ENCODE data around the gene MCF2L.
"Not testable (repeated sequence)": the region's sequence is repeated elsewhere in the genome, so short reads cannot be mapped to it uniquely, and the experiment has no call there.

Gene MCF2L

GRCh38 chr13:112934078-112934477, 34.9 kb upstream of the MCF2L start:
- no peaks in the 10 kb centered on the region for H3K9me2 ChIP-seq (replicated peaks; ENCODE audit: insufficient read depth, low read length)
- no peaks in the 10 kb centered on the region for H3K36me3 ChIP-seq (ENCODE audit: low read length)
- H3K9ac ChIP-seq (ENCODE audit: low read length), result no peak overlapping the region
- H3K4me2 ChIP-seq (ENCODE audit: low read depth, low read length, poor library complexity, severe bottlenecking), result no peak overlapping the region
- no peaks in the 10 kb centered on the region for H3F3A ChIP-seq (ENCODE audit: insufficient read depth)
- H3K79me2 ChIP-seq (ENCODE audit: insufficient read depth, low read length), result no peaks in the 10 kb centered on the region
- H3K27me3 ChIP-seq (ENCODE audit: low read length), result no peaks in the 10 kb centered on the region
- H3K27ac ChIP-seq (ENCODE audit: low read depth, low read length), result no peak overlapping the region
- no peaks in the 10 kb centered on the region for H4K20me1 ChIP-seq (ENCODE audit: low read depth, low read length)
- no peaks in the 10 kb centered on the region for H3K9me3 ChIP-seq (ENCODE audit: insufficient read depth, low read length)
- TF ChIP-seq EZH2phosphoT487 (conservative IDR thresholded peaks at IDR 0.05; ENCODE audit: low read length), result no peak
- TF ChIP-seq, protein P1, sequence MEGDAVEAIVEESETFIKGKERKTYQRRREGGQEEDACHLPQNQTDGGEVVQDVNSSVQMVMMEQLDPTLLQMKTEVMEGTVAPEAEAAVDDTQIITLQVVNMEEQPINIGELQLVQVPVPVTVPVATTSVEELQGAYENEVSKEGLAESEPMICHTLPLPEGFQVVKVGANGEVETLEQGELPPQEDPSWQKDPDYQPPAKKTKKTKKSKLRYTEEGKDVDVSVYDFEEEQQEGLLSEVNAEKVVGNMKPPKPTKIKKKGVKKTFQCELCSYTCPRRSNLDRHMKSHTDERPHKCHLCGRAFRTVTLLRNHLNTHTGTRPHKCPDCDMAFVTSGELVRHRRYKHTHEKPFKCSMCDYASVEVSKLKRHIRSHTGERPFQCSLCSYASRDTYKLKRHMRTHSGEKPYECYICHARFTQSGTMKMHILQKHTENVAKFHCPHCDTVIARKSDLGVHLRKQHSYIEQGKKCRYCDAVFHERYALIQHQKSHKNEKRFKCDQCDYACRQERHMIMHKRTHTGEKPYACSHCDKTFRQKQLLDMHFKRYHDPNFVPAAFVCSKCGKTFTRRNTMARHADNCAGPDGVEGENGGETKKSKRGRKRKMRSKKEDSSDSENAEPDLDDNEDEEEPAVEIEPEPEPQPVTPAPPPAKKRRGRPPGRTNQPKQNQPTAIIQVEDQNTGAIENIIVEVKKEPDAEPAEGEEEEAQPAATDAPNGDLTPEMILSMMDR (IDR thresholded peaks at IDR 0.05; ENCODE audit: insufficient read depth, low read length, poor library complexity, severe bottlenecking), result no peak
- H2AFZ ChIP-seq (ENCODE audit: low read depth, low read length, severe bottlenecking), result no peak overlapping the region
- H3K4me3 ChIP-seq (ENCODE audit: insufficient read depth, low read length, poor library complexity, severe bottlenecking), result no peak overlapping the region

- H4K20me1 ChIP-seq (ENCODE audit: low read depth, low read length), result no peaks in the 10 kb centered on the region
- H3F3A ChIP-seq (ENCODE audit: insufficient read depth), result no peaks in the 10 kb centered on the region
- no peaks in the 10 kb centered on the region for H3K9me3 ChIP-seq (ENCODE audit: insufficient read depth, low read length)
- no peak overlapping the region for H2AFZ ChIP-seq (ENCODE audit: low read depth, low read length, severe bottlenecking)
- no peaks in the 10 kb centered on the region for H3K36me3 ChIP-seq (ENCODE audit: low read length)
- no peaks in the 10 kb centered on the region for H3K9me2 ChIP-seq (replicated peaks; ENCODE audit: insufficient read depth, low read length)
- H3K79me2 ChIP-seq (ENCODE audit: insufficient read depth, low read length), result no peaks in the 10 kb centered on the region
- TF ChIP-seq, protein P1 (IDR thresholded peaks at IDR 0.05; ENCODE audit: insufficient read depth, low read length, poor library complexity, severe bottlenecking), result no peak
- TF ChIP-seq EZH2phosphoT487 (conservative IDR thresholded peaks at IDR 0.05; ENCODE audit: low read length), result no peak
- H3K4me3 ChIP-seq (ENCODE audit: insufficient read depth, low read length, poor library complexity, severe bottlenecking), result no peak overlapping the region
- no peak overlapping the region for H3K27ac ChIP-seq (ENCODE audit: low read depth, low read length)
- H3K27me3 ChIP-seq (ENCODE audit: low read length), result no peaks in the 10 kb centered on the region
- no peak overlapping the region for H3K4me2 ChIP-seq (ENCODE audit: low read depth, low read length, poor library complexity, severe bottlenecking)
- no peak overlapping the region for H3K9ac ChIP-seq (ENCODE audit: low read length)
Measured at GRCh38 chr13:112938680-112939079, 30.3 kb upstream of the MCF2L start.

- Histone ChIP-seq H3K27ac (ENCODE audit: low read depth, low read length) (no peak overlapping the region), H3K9me2 (replicated peaks; ENCODE audit: insufficient read depth, low read length) (no peaks in the 10 kb centered on the region), H3K4me3 (ENCODE audit: insufficient read depth, low read length, poor library complexity, severe bottlenecking) (no peak overlapping the region), H2AFZ (ENCODE audit: low read depth, low read length, severe bottlenecking) (no peak overlapping the region), H4K20me1 (ENCODE audit: low read depth, low read length) (no peaks in the 10 kb centered on the region), H3K36me3 (ENCODE audit: low read length) (no peaks in the 10 kb centered on the region), H3K27me3 (ENCODE audit: low read length) (no peaks in the 10 kb centered on the region), H3K79me2 (ENCODE audit: insufficient read depth, low read length) (no peaks in the 10 kb centered on the region), H3K9ac (ENCODE audit: low read length) (no peak overlapping the region), H3K4me2 (ENCODE audit: low read depth, low read length, poor library complexity, severe bottlenecking) (no peak overlapping the region), H3F3A (ENCODE audit: insufficient read depth) (no peaks in the 10 kb centered on the region), H3K9me3 (ENCODE audit: insufficient read depth, low read length) (no peaks in the 10 kb centered on the region)
- TF ChIP-seq, protein P1 (IDR thresholded peaks at IDR 0.05; ENCODE audit: insufficient read depth, low read length, poor library complexity, severe bottlenecking), result no peak
Measured at GRCh38 chr13:112940236-112940635, 28.8 kb upstream of the MCF2L start.

- H3K27me3 ChIP-seq (ENCODE audit: low read length), result no peaks in the 10 kb centered on the region
- H3K4me3 ChIP-seq (ENCODE audit: insufficient read depth, low read length, poor library complexity, severe bottlenecking), result no peak overlapping the region
- H3K4me2 ChIP-seq (ENCODE audit: low read depth, low read length, poor library complexity, severe bottlenecking), result no peak overlapping the region
- no peaks in the 10 kb centered on the region for H3K9me2 ChIP-seq (replicated peaks; ENCODE audit: insufficient read depth, low read length)
- no peak overlapping the region for H3K27ac ChIP-seq (ENCODE audit: low read depth, low read length)
- H4K20me1 ChIP-seq (ENCODE audit: low read depth, low read length), result no peaks in the 10 kb centered on the region
- no peak overlapping the region for H2AFZ ChIP-seq (ENCODE audit: low read depth, low read length, severe bottlenecking)
- H3K9ac ChIP-seq (ENCODE audit: low read length), result no peak overlapping the region
- no peaks in the 10 kb centered on the region for H3K9me3 ChIP-seq (ENCODE audit: insufficient read depth, low read length)
- no peaks in the 10 kb centered on the region for H3K36me3 ChIP-seq (ENCODE audit: low read length)
- H3K79me2 ChIP-seq (ENCODE audit: insufficient read depth, low read length), result no peaks in the 10 kb centered on the region
- no peak for TF ChIP-seq EZH2phosphoT487 (conservative IDR thresholded peaks at IDR 0.05; ENCODE audit: low read length)
- TF ChIP-seq, protein P1 (IDR thresholded peaks at IDR 0.05; ENCODE audit: insufficient read depth, low read length, poor library complexity, severe bottlenecking), result no peak
- H3F3A ChIP-seq (ENCODE audit: insufficient read depth), result no peaks in the 10 kb centered on the region
Measured at GRCh38 chr13:112941349-112941748, 27.7 kb upstream of the MCF2L start.

GRCh38 chr13:112941765-112942164, 27.2 kb upstream of the MCF2L start:
- H3K9me3 ChIP-seq (ENCODE audit: insufficient read depth, low read length); H3F3A ChIP-seq (ENCODE audit: insufficient read depth); H4K20me1 ChIP-seq (ENCODE audit: low read depth, low read length); H3K27me3 ChIP-seq (ENCODE audit: low read length); H3K4me3 ChIP-seq (ENCODE audit: insufficient read depth, low read length, poor library complexity, severe bottlenecking); H3K9me2 ChIP-seq (replicated peaks; ENCODE audit: insufficient read depth, low read length); H3K79me2 ChIP-seq (ENCODE audit: insufficient read depth, low read length); H3K9ac ChIP-seq (ENCODE audit: low read length); H3K27ac ChIP-seq (ENCODE audit: low read depth, low read length); H3K4me2 ChIP-seq (ENCODE audit: low read depth, low read length, poor library complexity, severe bottlenecking); H2AFZ ChIP-seq (ENCODE audit: low read depth, low read length, severe bottlenecking); H3K36me3 ChIP-seq (ENCODE audit: low read length): not testable (repeated sequence)
